Ishikawa (cell line): ENCODE measurements around the gene REX1BD.

Experiments
- CEBPB ChIP-seq: IDR thresholded peaks from 2 replicates; pipeline ENCODE4 v1.6.1; 2012
- CREB1 ChIP-seq: IDR thresholded peaks from 2 replicates; pipeline ENCODE4 v1.6.1; 2012; ENCODE audit warnings: low read depth
- EP300 ChIP-seq: IDR thresholded peaks from 2 replicates; pipeline ENCODE4 v1.6.1; 2012; ENCODE audit warnings: borderline replicate concordance
- NFIC ChIP-seq: IDR thresholded peaks from 2 replicates; pipeline ENCODE4 v1.6.1; 2012
- RAD21 ChIP-seq: IDR thresholded peaks from 2 replicates; pipeline ENCODE4 v1.6.1; 2012; ENCODE audit warnings: low read depth
- REST ChIP-seq: IDR thresholded peaks from 2 replicates; pipeline ENCODE4 v1.6.1; 2012; ENCODE audit warnings: low read depth, mild to moderate bottlenecking
- TAF1 ChIP-seq: IDR thresholded peaks from 2 replicates; pipeline ENCODE4 v1.6.1; 2012; ENCODE audit warnings: low read depth, mild to moderate bottlenecking
- TCF12 ChIP-seq: IDR thresholded peaks from 2 replicates; pipeline ENCODE4 v1.6.1; 2012; ENCODE audit warnings: low read depth
- USF1 ChIP-seq: IDR thresholded peaks from 2 replicates; pipeline ENCODE4 v1.6.1; 2012
- ZBTB7A ChIP-seq: IDR thresholded peaks from 2 replicates; pipeline ENCODE4 v1.6.1; 2012; ENCODE audit warnings: low read depth

GRCh38 chr19:18541258-18541991 lies 47.2 kb upstream of the REX1BD start:
- TF ChIP-seq EP300 (no peak), TAF1 (no peak), NFIC (no peak), REST (no peak), RAD21 (no peak), CEBPB (no peak), CREB1 (no peak), ZBTB7A (no peak), TCF12 (no peak), USF1 (no peak)
